NCI-H2107 treated with DMSO at 0.1 percent for 48 hours (cell line): ENCODE data around the gene EPHA5.

ENCODE experiments used
- DNase-seq: peaks from one replicate; lab custom pipeline; 2025; ENCODE audit not compliant: unreplicated experiment; lab: John Stamatoyannopoulos, UW

EPHA5 gene

GRCh38 chr4:65670331-65671031, at the start of gene EPHA5:
Gene EPHA5 (minus strand): TSS chr4:65670489. CDS start chr4:65669742, 747 bp downstream.
- peak; percentile 64 for DNase-seq

GRCh38 chr4:65719635-65720034, 49.3 kb upstream of the EPHA5 start:
- DNase-seq = no peak

GRCh38 chr4:65698631-65699030, 28.3 kb upstream of the EPHA5 start:
- DNase-seq = no peak

- no peak for DNase-seq
Observed at GRCh38 chr4:65696436-65696835, 26.1 kb upstream of the EPHA5 start.

- no peak for DNase-seq
Observed at GRCh38 chr4:65671372-65671771, 1.1 kb upstream of the EPHA5 start.

GRCh38 chr4:65670020-65670330, 314 bp downstream of the EPHA5 start:
- no peak for DNase-seq

GRCh38 chr4:65669111-65670019, 924 bp downstream of the EPHA5 start:
- DNase-seq = no peak

GRCh38 chr4:65668201-65669089, 1.8 kb downstream of the EPHA5 start:
- DNase-seq = no peak

GRCh38 chr4:65667506-65668041, 2.7 kb downstream of the EPHA5 start:
- no peak for DNase-seq

- DNase-seq = peak; percentile 66
Observed at GRCh38 chr4:65665771-65666523, 4.3 kb downstream of the EPHA5 start.

GRCh38 chr4:65661471-65661870, 8.8 kb downstream of the EPHA5 start:
- DNase-seq = peak; percentile 44

- DNase-seq = peak; percentile 57
Observed at GRCh38 chr4:65658117-65658516, 12.2 kb downstream of the EPHA5 start.

GRCh38 chr4:65656008-65656407, 14.3 kb downstream of the EPHA5 start:
- DNase-seq = peak; percentile 13

- no peak for DNase-seq
Observed at GRCh38 chr4:65654976-65655375, 15.3 kb downstream of the EPHA5 start.

GRCh38 chr4:65653740-65654361, 16.4 kb downstream of the EPHA5 start:
- DNase-seq = no peak

GRCh38 chr4:65651751-65652150, 18.5 kb downstream of the EPHA5 start:
- DNase-seq = no peak

- DNase-seq = no peak
Observed at GRCh38 chr4:65651031-65651430, 19.3 kb downstream of the EPHA5 start.

- DNase-seq = no peak
Observed at GRCh38 chr4:65646136-65646535, 24.2 kb downstream of the EPHA5 start.

GRCh38 chr4:65645185-65645584, 25.1 kb downstream of the EPHA5 start:
- DNase-seq = no peak
